K562 (cell line): ENCODE results near the gene FYB1. TPM values are rescaled to one million over a fixed set of nuclear protein-coding genes. Genes with fewer than 3 reads are reported as not detected.

Experiments used
- ATAC-seq: fragments of 200-7000 bp; cut with Tn5 transposase; 3 replicates; pipeline ENCODE4 v1.9.1; 2020; ENCODE audit warnings: moderate library complexity
- BruUV-seq: library from RNA; stranded (reverse); fragments of 400-500 nt; replicated peaks from 2 replicates; lab custom pipeline; 2021; lab: Mats Ljungman, UMichigan
- CTCF ChIA-PET: fragments of 300-600 bp; formaldehyde crosslinking; extraction: SDS; loops from one replicate; lab custom pipeline; 2021; ENCODE audit warnings: low intra/inter-chr PET ratio; lab: Yijun Ruan, JAX
- POLR2A ChIA-PET: fragments of 300-600, 350-650 bp; sonication (Branson Sonifier 250); formaldehyde crosslinking; extraction: SDS; loops from one replicate; lab custom pipeline; 2021; ENCODE audit warnings: antibody characterized with exemption, inconsistent platforms; lab: Yijun Ruan, JAX
- DNase-seq, 4 experiments: peaks; one replicate each; pipeline versions ENCODE4 v3.0.0 to v3.0.0-alpha.2; 2011 to 2018; ENCODE audit warnings: low spot score in 3 of 4, mixed read lengths in 3 of 4; ENCODE audit errors: extremely low read depth in 1 of 4
- FAIRE-seq: peaks from 2 replicates; lab custom pipeline; 2011; peaks lifted over from hg19 to GRCh38; lab: Jason Lieb, UNC
- H2AFZ ChIP-seq: 2 replicates; pipeline ENCODE4 v1.6.0; 2011; ENCODE audit warnings: low read depth, low read length, control low read depth, inconsistent platforms
- H3K27ac ChIP-seq: fragments of 200-600 bp; 3 replicates; pipeline ENCODE4 v1.8.0; 2011; ENCODE audit warnings: low read depth, mild to moderate bottlenecking, control low read depth, inconsistent platforms, low read length, moderate library complexity, mixed read lengths; ENCODE audit errors: extremely low read depth
- H3K27me3 ChIP-seq, 2 experiments: fragments of 300-600 bp in 1 of 2; 2 replicates in 1 of 2; 3 replicates in 1 of 2; pipeline versions ENCODE4 v1.6.0 to v1.8.0; 2011; ENCODE audit warnings: inconsistent platforms in 2 of 2, low read length in 2 of 2, mild to moderate bottlenecking in 1 of 2, mixed read lengths in 1 of 2, moderate library complexity in 1 of 2; ENCODE audit not compliant: control insufficient read depth in 2 of 2, insufficient read depth in 2 of 2
- H3K36me3 ChIP-seq: fragments of 300-600 bp; 3 replicates; pipeline ENCODE4 v1.8.0; 2011; ENCODE audit warnings: mild to moderate bottlenecking, low read length, inconsistent platforms; ENCODE audit not compliant: control insufficient read depth, insufficient read depth
- H3K4me1 ChIP-seq, 2 experiments: fragments of 200-600 bp in 1 of 2; replicated peaks in 1 of 2; 2 replicates in 1 of 2; 3 replicates in 1 of 2; pipeline versions ENCODE4 v1.5.1 to v1.8.0; 2011; ENCODE audit warnings: inconsistent platforms in 2 of 2, low read length in 2 of 2, mild to moderate bottlenecking in 1 of 2, mixed read lengths in 1 of 2, moderate library complexity in 1 of 2; ENCODE audit not compliant: control insufficient read depth in 2 of 2, insufficient read depth in 2 of 2
- H3K4me2 ChIP-seq: 2 replicates; pipeline ENCODE4 v1.6.1; 2011; ENCODE audit warnings: low read length, control low read depth, inconsistent platforms, mixed read lengths; ENCODE audit not compliant: insufficient read depth
- H3K4me3 ChIP-seq: fragments of 200-600 bp; sonication (generic), shearing (Covaris generic); 2 replicates; pipeline ENCODE4 v1.5.1; 2016; ENCODE audit warnings: control low read depth, inconsistent platforms
- H3K79me2 ChIP-seq: fragments of 200-600 bp; 3 replicates; pipeline ENCODE4 v1.8.0; 2011; ENCODE audit warnings: low read length, inconsistent platforms; ENCODE audit not compliant: control insufficient read depth, insufficient read depth
- H3K9ac ChIP-seq, 2 experiments: 2 replicates each; pipeline versions ENCODE4 v1.6.0 to v1.6.1; 2011; ENCODE audit warnings: low read depth in 2 of 2, low read length in 2 of 2, control low read depth in 1 of 2, inconsistent platforms in 1 of 2, mild to moderate bottlenecking in 1 of 2, mixed read lengths in 1 of 2; ENCODE audit not compliant: insufficient read depth in 1 of 2
- H3K9me1 ChIP-seq: one replicate; pipeline ENCODE4 v1.6.0; 2011; ENCODE audit warnings: inconsistent platforms, mild to moderate bottlenecking, low read length, moderate library complexity; ENCODE audit not compliant: control insufficient read depth, insufficient read depth
- H3K9me3 ChIP-seq: replicated peaks from 2 replicates; pipeline ENCODE4 v1.5.1; 2011; ENCODE audit warnings: low read depth, low read length, inconsistent platforms; ENCODE audit not compliant: control insufficient read depth, insufficient read depth
- H4K20me1 ChIP-seq: replicated peaks from 2 replicates; pipeline ENCODE4 v1.6.1; 2011; ENCODE audit warnings: low read length, inconsistent platforms, mixed read lengths; ENCODE audit not compliant: control insufficient read depth, insufficient read depth
- BHLHE40 ChIP-seq: IDR thresholded peaks from 2 replicates; pipeline ENCODE4 v1.6.1; 2011; ENCODE audit warnings: low read length, improper control_type of control experiment
- CEBPG ChIP-seq, 3 experiments: fragments of 200-800 bp in 1 of 3; sonication (Bioruptor generic) in 1 of 3; sonication (generic) in 1 of 3; formaldehyde crosslinking in 1 of 3; IDR thresholded peaks in 2 of 3; conservative IDR thresholded peaks in 1 of 3; 2 replicates each; pipeline versions ENCODE4 v1.6.1 to v1.8.0; 2016 to 2022; ENCODE audit warnings: missing compliant biosample characterization in 2 of 3, missing genetic modification characterization in 2 of 3, mild to moderate bottlenecking in 1 of 3, missing genetic modification reagents in 1 of 3
- RBM25 ChIP-seq: fragments of 200-400 bp; formaldehyde crosslinking; IDR thresholded peaks from 2 replicates; pipeline ENCODE4 v1.6.1; 2018; ENCODE audit warnings: low read length, low read depth, moderate library complexity; ENCODE audit not compliant: severe bottlenecking
- SAFB ChIP-seq: fragments of 200-400 bp; formaldehyde crosslinking; IDR thresholded peaks from 2 replicates; pipeline ENCODE4 v1.6.1; 2017; ENCODE audit warnings: low read depth, low read length, borderline replicate concordance
- SMC3 ChIP-seq: conservative IDR thresholded peaks from 2 replicates; pipeline ENCODE4 v1.6.1; 2011; ENCODE audit warnings: low read depth, low read length, improper control_type of control experiment; ENCODE audit not compliant: insufficient read depth
- ZNF766 ChIP-seq: fragments of 200-800 bp; sonication (Bioruptor generic); conservative IDR thresholded peaks from 2 replicates; pipeline ENCODE4 v1.6.1; 2016; ENCODE audit warnings: missing genetic modification characterization, missing compliant biosample characterization
- WGBS: fragments of 100-300 bp; shearing (Covaris generic); methylation state at CpG from one replicate; pipeline ENCODE4 v1.1.6; 2016; ENCODE audit warnings: low coverage, mixed read lengths; ENCODE audit not compliant: insufficient coverage; ENCODE audit errors: missing lambda C conversion rate; 5-methylcytosine and 5-hydroxymethylcytosine counted together
- in situ Hi-C: fragments of 300-500 bp; cut with MboI; formaldehyde crosslinking; loops from 4 replicates; pipeline ENCODE4 v1.15.0; 2018; ENCODE audit warnings: inconsistent platforms, mixed read lengths
- intact Hi-C: fragments of 100-400 bp; cut with micrococcal nuclease; formaldehyde crosslinking; loops from 2 replicates; pipeline ENCODE4 v1.14.2; 2022
- polyA plus RNA-seq, 8 experiments: library from polyadenylated mRNA; depleted of rRNA in 4 of 8; stranded (reverse) in 5 of 8; unstranded in 3 of 8; fragments of >200 nt; fragmentation: Nextera tagmentation in 2 of 8; fragmentation: Illumina TruSeq in 1 of 8; extraction: Ambion mirVana in 2 of 8; extraction: Trizol in 1 of 8; gene quantifications; 2 replicates each; pipeline versions ENCODE4 v1.2.1 to v1.2.3, GENCODE V29; 2011 to 2014; ENCODE audit warnings: inconsistent platforms in 1 of 8, missing spikeins in 1 of 8
- total RNA-seq, 7 experiments: library from RNA; depleted of rRNA in 6 of 7; stranded (reverse); fragments of >200 nt in 6 of 7; fragmentation: Illumina TruSeq in 2 of 7; extraction: Trizol in 2 of 7; gene quantifications; 2 replicates each; pipeline versions ENCODE4 v1.2.1 to v1.2.3, GENCODE V29; 2011 to 2021; ENCODE audit warnings: low replicate concordance in 1 of 7
- TF ChIP-seq, protein P1 (sequence below): fragments of 450-650 bp; IDR thresholded peaks from 2 replicates; pipeline ENCODE4 v1.6.1; 2016; ENCODE audit warnings: mild to moderate bottlenecking, moderate library complexity

Gene FYB1
- total and polyA plus RNA-seq, 9 of the 15 experiments (the other 6 are each of a cell fraction or from before 2014, with no cell fraction given) = 4.7 to 31.5 (median 9.7) TPM

DNA sequence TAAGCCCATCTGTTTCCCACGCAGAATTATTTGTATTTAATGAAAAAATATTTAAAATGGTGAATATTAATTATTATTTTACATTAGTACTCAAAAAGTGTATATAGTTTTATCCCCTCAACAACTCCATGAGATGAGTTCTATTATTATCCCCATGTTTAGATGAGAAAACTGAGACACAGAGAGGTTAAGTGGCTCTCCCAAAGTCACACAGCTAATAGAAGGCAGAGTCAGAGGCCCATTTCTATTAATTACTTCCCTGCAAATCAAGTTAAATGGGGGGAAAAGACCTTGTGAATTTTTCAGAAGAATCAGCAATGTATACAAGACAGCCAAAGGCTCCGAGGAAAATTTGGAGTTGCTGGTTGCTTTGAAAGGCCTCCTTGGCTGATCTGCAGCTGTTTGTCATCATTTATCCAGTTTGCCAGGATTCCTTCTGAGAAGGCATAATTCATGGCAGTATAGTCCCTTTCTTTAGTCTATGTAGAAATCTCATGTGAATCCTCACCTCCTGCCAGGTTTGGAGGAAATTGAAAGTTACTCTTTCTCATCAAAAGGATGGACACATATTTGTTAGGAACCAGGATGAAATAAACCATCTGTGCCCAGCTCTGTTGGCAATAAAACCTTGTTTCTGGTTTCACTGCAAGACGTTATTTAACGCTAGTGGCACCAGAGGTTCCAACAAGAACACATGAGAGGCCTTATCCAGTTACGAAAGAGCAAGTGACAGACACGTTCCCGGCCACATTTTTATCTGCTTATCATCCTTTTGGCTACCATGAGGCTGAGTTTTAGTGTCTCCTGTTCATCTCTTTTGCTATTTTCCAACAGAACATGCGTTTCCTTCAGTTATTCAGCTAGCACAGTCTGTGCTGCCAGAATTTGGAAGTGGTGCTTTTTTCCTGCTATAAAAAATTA, 621 bp downstream of the FYB1 start:
- in situ Hi-C loops = loop anchor here (5.0 to 10.0 kb wide), 2 partner anchors 54 to 336 kb away; no protein-coding TSS in a partner anchor
- H3K4me1 ChIP-seq = peaks cover 0 to 23% of the 10 kb centered on the region in 2 experiments; a peak in 4 of 5 replicates
- DNase-seq = peak in 1 of 4 experiments; percentile 48
- no peaks in the 10 kb centered on the region for H3K36me3 ChIP-seq
- no peaks in the 10 kb centered on the region for H3K27me3 ChIP-seq
- no peak overlapping the region for H3K27ac ChIP-seq
- peak overlapping the region; percentile 82 for H2AFZ ChIP-seq
- no peaks in the 10 kb centered on the region for H3K9me1 ChIP-seq
- intact Hi-C loops = loop anchor here (5.0 to 10.0 kb wide), 5 partner anchors 136 to 356 kb away; no protein-coding TSS in a partner anchor
- no peaks in the 10 kb centered on the region for H4K20me1 ChIP-seq
- H3K9me3 ChIP-seq = no peaks in the 10 kb centered on the region
- H3K4me2 ChIP-seq = peak overlapping the region; percentile 23
- peak; percentile 16; the same call in 1 of the 3 replicates for ATAC-seq
- BruUV-seq = no TSS peak
- POLR2A ChIA-PET = no interaction called here
- no peak overlapping the region for H3K4me3 ChIP-seq
- peak; percentile 60 for FAIRE-seq
- no peak overlapping the region for H3K9ac ChIP-seq
- CTCF ChIA-PET = interaction anchor here (1.8 to 2.9 kb wide), 2 partner anchors 65 to 224 kb away, joined by 4 to 26 read pairs; no protein-coding TSS in a partner anchor
- WGBS = 12% methylated on average over 8 of the region's 8 CpGs
- H3K79me2 ChIP-seq = no peaks in the 10 kb centered on the region
- 0 out of 2 replicates have a peak, but pooled peaks have one; percentile 5 for TF ChIP-seq SMC3
- no peak for TF ChIP-seq SAFB
- peak; percentile 65 for TF ChIP-seq BHLHE40
- 0 out of 2 replicates have a peak, but pooled peaks have one; percentile 24 for TF ChIP-seq ZNF766 (CRISPR knock-in tag)
- TF ChIP-seq RBM25 = peak; percentile 92
- TF ChIP-seq, protein P1, sequence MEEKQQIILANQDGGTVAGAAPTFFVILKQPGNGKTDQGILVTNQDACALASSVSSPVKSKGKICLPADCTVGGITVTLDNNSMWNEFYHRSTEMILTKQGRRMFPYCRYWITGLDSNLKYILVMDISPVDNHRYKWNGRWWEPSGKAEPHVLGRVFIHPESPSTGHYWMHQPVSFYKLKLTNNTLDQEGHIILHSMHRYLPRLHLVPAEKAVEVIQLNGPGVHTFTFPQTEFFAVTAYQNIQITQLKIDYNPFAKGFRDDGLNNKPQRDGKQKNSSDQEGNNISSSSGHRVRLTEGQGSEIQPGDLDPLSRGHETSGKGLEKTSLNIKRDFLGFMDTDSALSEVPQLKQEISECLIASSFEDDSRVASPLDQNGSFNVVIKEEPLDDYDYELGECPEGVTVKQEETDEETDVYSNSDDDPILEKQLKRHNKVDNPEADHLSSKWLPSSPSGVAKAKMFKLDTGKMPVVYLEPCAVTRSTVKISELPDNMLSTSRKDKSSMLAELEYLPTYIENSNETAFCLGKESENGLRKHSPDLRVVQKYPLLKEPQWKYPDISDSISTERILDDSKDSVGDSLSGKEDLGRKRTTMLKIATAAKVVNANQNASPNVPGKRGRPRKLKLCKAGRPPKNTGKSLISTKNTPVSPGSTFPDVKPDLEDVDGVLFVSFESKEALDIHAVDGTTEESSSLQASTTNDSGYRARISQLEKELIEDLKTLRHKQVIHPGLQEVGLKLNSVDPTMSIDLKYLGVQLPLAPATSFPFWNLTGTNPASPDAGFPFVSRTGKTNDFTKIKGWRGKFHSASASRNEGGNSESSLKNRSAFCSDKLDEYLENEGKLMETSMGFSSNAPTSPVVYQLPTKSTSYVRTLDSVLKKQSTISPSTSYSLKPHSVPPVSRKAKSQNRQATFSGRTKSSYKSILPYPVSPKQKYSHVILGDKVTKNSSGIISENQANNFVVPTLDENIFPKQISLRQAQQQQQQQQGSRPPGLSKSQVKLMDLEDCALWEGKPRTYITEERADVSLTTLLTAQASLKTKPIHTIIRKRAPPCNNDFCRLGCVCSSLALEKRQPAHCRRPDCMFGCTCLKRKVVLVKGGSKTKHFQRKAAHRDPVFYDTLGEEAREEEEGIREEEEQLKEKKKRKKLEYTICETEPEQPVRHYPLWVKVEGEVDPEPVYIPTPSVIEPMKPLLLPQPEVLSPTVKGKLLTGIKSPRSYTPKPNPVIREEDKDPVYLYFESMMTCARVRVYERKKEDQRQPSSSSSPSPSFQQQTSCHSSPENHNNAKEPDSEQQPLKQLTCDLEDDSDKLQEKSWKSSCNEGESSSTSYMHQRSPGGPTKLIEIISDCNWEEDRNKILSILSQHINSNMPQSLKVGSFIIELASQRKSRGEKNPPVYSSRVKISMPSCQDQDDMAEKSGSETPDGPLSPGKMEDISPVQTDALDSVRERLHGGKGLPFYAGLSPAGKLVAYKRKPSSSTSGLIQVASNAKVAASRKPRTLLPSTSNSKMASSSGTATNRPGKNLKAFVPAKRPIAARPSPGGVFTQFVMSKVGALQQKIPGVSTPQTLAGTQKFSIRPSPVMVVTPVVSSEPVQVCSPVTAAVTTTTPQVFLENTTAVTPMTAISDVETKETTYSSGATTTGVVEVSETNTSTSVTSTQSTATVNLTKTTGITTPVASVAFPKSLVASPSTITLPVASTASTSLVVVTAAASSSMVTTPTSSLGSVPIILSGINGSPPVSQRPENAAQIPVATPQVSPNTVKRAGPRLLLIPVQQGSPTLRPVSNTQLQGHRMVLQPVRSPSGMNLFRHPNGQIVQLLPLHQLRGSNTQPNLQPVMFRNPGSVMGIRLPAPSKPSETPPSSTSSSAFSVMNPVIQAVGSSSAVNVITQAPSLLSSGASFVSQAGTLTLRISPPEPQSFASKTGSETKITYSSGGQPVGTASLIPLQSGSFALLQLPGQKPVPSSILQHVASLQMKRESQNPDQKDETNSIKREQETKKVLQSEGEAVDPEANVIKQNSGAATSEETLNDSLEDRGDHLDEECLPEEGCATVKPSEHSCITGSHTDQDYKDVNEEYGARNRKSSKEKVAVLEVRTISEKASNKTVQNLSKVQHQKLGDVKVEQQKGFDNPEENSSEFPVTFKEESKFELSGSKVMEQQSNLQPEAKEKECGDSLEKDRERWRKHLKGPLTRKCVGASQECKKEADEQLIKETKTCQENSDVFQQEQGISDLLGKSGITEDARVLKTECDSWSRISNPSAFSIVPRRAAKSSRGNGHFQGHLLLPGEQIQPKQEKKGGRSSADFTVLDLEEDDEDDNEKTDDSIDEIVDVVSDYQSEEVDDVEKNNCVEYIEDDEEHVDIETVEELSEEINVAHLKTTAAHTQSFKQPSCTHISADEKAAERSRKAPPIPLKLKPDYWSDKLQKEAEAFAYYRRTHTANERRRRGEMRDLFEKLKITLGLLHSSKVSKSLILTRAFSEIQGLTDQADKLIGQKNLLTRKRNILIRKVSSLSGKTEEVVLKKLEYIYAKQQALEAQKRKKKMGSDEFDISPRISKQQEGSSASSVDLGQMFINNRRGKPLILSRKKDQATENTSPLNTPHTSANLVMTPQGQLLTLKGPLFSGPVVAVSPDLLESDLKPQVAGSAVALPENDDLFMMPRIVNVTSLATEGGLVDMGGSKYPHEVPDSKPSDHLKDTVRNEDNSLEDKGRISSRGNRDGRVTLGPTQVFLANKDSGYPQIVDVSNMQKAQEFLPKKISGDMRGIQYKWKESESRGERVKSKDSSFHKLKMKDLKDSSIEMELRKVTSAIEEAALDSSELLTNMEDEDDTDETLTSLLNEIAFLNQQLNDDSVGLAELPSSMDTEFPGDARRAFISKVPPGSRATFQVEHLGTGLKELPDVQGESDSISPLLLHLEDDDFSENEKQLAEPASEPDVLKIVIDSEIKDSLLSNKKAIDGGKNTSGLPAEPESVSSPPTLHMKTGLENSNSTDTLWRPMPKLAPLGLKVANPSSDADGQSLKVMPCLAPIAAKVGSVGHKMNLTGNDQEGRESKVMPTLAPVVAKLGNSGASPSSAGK = peak; percentile 54
- TF ChIP-seq CEBPG (CRISPR knock-in tag; IDR thresholded peaks at IDR 0.05) = no peak
- TF ChIP-seq CEBPG (tag; conservative IDR thresholded peaks at IDR 0.05 in 1 of 2, IDR thresholded peaks at IDR 0.05 in 1 of 2) = peak in 1 of 2 experiments; percentile 0; a peak in 1 of 4 replicates
